ENCODE results near the gene DMBT1.

Gene DMBT1

GRCh38 chr10:122530177-122530576 lies 30.4 kb upstream of the DMBT1 start:
- no peak for DNase-seq (ENCODE audit: extremely low spot score)
- ChIA-PET CTCF (no interaction called here), POLR2A (no interaction called here)
- TF ChIP-seq SP1 (IDR thresholded peaks at IDR 0.05) (no peak), SUZ12 (IDR thresholded peaks at IDR 0.05) (no peak), NFRKB (IDR thresholded peaks at IDR 0.05) (no peak), TARDBP (IDR thresholded peaks at IDR 0.05) (no peak), LEF1 (IDR thresholded peaks at IDR 0.05; ENCODE audit: borderline replicate concordance) (no peak)
- TF ChIP-seq, protein P1, sequence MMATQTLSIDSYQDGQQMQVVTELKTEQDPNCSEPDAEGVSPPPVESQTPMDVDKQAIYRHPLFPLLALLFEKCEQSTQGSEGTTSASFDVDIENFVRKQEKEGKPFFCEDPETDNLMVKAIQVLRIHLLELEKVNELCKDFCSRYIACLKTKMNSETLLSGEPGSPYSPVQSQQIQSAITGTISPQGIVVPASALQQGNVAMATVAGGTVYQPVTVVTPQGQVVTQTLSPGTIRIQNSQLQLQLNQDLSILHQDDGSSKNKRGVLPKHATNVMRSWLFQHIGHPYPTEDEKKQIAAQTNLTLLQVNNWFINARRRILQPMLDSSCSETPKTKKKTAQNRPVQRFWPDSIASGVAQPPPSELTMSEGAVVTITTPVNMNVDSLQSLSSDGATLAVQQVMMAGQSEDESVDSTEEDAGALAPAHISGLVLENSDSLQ (IDR thresholded peaks at IDR 0.05), result no peak

DNA sequence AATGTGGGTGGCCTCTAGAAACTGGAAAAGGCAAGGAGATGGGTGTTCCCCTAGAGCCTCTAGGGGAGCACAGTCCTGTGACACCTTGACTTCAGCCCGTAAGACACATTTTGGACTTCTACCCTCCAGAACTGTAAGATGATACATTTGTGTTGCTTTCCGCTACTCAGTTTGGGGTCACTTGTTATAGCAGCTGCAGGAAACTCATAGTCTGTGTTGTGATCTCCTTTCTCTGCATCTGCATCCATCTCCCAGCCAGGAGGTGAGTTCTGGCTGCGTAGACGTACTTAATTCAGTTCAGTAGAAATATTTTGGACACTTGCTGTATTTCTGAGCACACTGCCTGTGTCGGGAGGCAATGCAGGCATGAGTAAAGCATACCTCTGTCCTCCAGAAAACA lies 29.3 kb upstream of the DMBT1 start:
- CTCF ChIA-PET, result no interaction called here
- DNase-seq (ENCODE audit: extremely low spot score), result no peak
- TF ChIP-seq TARDBP (IDR thresholded peaks at IDR 0.05) (no peak), SP1 (IDR thresholded peaks at IDR 0.05) (no peak), L3MBTL2 (conservative IDR thresholded peaks at IDR 0.05) (no peak), FOXA1 (IDR thresholded peaks at IDR 0.05) (no peak), ARNT (IDR thresholded peaks at IDR 0.05) (no peak), LEF1 (IDR thresholded peaks at IDR 0.05; ENCODE audit: borderline replicate concordance) (no peak)
- POLR2A ChIA-PET, result no interaction called here

DNA sequence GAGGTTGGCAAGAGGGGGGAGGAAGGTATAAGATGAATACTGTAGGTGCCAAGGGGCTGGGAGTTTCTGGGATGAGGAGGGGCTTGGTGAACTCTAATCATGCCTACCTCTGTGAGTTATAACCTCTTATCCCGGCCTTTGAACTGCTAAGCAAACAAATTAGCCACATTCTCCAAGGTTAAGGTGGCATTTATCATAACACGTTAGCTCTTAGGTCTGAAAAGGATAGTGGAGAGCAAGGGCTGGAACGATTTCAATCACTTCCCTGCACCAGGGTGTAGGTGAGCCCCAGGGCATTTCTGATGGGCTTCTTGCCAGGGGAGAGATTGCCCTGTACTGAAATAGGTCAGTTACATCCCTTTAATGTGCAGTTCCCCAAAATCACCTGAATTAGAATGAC lies 28.6 kb upstream of the DMBT1 start:
- TF ChIP-seq LEF1 (IDR thresholded peaks at IDR 0.05; ENCODE audit: borderline replicate concordance) (no peak), SP1 (IDR thresholded peaks at IDR 0.05) (no peak), ZNF384 (IDR thresholded peaks at IDR 0.05) (no peak), ARNT (IDR thresholded peaks at IDR 0.05) (no peak), FOXK2 (IDR thresholded peaks at IDR 0.05) (no peak), BHLHE40 (IDR thresholded peaks at IDR 0.05; ENCODE audit: borderline replicate concordance) (no peak), SUZ12 (IDR thresholded peaks at IDR 0.05) (no peak), FOXM1 (IDR thresholded peaks at IDR 0.05; ENCODE audit: borderline replicate concordance) (no peak), CTBP1 (IDR thresholded peaks at IDR 0.05; ENCODE audit: borderline replicate concordance) (no peak), L3MBTL2 (conservative IDR thresholded peaks at IDR 0.05) (no peak), ELF4 (IDR thresholded peaks at IDR 0.05) (no peak), TARDBP (IDR thresholded peaks at IDR 0.05) (no peak), HDGF (IDR thresholded peaks at IDR 0.05; ENCODE audit: borderline replicate concordance) (no peak)
- TF ChIP-seq, protein P1 (IDR thresholded peaks at IDR 0.05), result no peak
- ChIA-PET POLR2A (no interaction called here), CTCF (no interaction called here)
- DNase-seq (ENCODE audit: extremely low spot score), result no peak

DNA sequence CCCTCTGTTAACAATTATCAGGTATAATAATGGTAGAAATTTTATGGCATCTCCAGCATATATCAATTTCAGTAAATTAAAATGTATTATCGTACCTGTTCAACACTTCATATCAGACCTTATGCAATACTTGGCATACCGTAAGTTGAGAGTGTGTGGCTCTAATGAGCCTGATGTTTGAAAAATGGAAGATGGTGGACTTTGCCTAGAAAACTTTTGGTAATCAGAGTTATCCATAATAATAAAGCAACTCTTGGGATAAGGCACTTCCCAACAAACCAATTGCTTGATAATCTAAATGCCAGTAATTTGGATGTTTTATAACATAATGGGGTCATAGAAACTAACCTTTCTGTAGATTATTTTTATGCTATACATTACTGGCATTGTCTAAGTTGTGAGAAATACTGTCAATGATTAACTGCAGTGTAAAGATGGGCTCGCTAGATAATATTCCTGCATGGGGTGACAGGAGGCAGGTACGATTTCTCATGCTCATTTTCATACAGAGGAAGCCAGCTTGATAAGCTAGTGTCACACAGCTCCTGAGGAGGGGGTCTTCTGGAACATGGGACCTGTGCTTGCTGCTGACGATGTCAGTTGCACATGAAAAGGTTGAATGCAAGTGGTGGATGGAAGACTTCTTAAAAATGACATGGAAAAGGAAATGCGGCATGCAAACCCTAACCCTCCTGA lies 27.8 kb upstream of the DMBT1 start:
- ChIA-PET POLR2A (no interaction called here), CTCF (no interaction called here)
- TF ChIP-seq SP1 (IDR thresholded peaks at IDR 0.05) (no peak), HDGF (IDR thresholded peaks at IDR 0.05; ENCODE audit: borderline replicate concordance) (no peak), FOXK2 (IDR thresholded peaks at IDR 0.05) (no peak), FOXM1 (IDR thresholded peaks at IDR 0.05; ENCODE audit: borderline replicate concordance) (no peak), LEF1 (IDR thresholded peaks at IDR 0.05; ENCODE audit: borderline replicate concordance) (no peak), TARDBP (IDR thresholded peaks at IDR 0.05) (no peak), NFRKB (IDR thresholded peaks at IDR 0.05) (no peak)
- no peak for DNase-seq (ENCODE audit: extremely low spot score)

DNA sequence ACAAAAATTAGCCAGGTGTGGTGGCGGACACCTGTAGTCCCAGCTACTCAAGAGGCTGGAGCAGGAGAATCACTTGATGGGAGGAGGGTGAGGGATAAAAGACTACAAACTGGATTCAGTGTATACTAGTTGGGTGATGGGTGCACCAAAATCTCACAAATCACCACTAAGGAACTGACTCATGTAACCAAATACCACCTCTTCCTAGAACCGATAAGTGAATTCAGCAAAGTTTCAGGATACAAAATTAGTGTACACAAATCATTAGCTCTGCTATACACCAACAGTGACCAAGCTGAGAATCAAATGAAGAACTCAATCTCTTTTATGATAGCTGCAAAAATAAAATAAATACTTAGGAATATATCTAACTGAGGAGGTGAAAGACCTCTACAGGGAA lies 23.0 kb upstream of the DMBT1 start:
- ChIA-PET CTCF (no interaction called here), POLR2A (no interaction called here)

DNA sequence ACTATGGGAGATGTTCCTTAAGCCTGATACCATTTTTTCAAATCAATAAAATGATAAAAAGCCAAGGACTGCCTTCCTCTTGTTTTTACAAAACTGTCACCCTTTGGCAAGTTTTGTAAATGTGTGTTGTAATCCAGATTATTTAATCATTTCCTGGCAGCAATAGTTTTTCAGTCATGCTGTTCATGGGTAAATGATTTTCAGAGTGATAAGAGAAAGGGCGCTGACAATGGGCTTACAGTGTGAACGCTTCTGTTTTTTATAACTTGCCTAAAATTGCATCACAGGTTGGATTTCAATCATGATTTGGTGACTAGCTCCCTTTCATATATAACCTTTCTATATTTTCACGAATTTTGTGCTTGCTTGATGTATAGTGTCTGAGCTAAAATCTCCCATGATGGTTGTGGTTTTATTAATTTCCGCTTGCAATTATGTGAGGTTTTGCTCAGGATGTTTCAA lies 19.0 kb upstream of the DMBT1 start:
- ChIA-PET POLR2A (no interaction called here), CTCF (no interaction called here)
- DNase-seq (ENCODE audit: extremely low spot score), result no peak

More for the DNA sequence above, 23.0 kb upstream of the DMBT1 start:
- no peak for DNase-seq (ENCODE audit: extremely low spot score)
- no peak for TF ChIP-seq TARDBP (IDR thresholded peaks at IDR 0.05)
- TF ChIP-seq, protein P1 (IDR thresholded peaks at IDR 0.05), result no peak
- no peak for TF ChIP-seq CTBP1 (IDR thresholded peaks at IDR 0.05; ENCODE audit: borderline replicate concordance)
- TF ChIP-seq SUZ12 (IDR thresholded peaks at IDR 0.05), result no peak
- TF ChIP-seq ELF4 (IDR thresholded peaks at IDR 0.05), result no peak
- no peak for TF ChIP-seq LEF1 (IDR thresholded peaks at IDR 0.05; ENCODE audit: borderline replicate concordance)
- TF ChIP-seq ARNT (IDR thresholded peaks at IDR 0.05), result no peak
- TF ChIP-seq NFRKB (IDR thresholded peaks at IDR 0.05), result no peak
- TF ChIP-seq FOXK2 (IDR thresholded peaks at IDR 0.05), result no peak
- TF ChIP-seq BHLHE40 (IDR thresholded peaks at IDR 0.05; ENCODE audit: borderline replicate concordance), result no peak
- TF ChIP-seq ZNF384 (IDR thresholded peaks at IDR 0.05), result no peak
- no peak for TF ChIP-seq FOXM1 (IDR thresholded peaks at IDR 0.05; ENCODE audit: borderline replicate concordance)
- TF ChIP-seq FOXA1 (IDR thresholded peaks at IDR 0.05), result no peak
- no peak for TF ChIP-seq SP1 (IDR thresholded peaks at IDR 0.05)
- TF ChIP-seq HDGF (IDR thresholded peaks at IDR 0.05; ENCODE audit: borderline replicate concordance), result no peak

More for the DNA sequence above, 19.0 kb upstream of the DMBT1 start:
- TF ChIP-seq BHLHE40 (IDR thresholded peaks at IDR 0.05; ENCODE audit: borderline replicate concordance) (no peak), ELF4 (IDR thresholded peaks at IDR 0.05) (no peak), NFRKB (IDR thresholded peaks at IDR 0.05) (no peak), FOXA1 (IDR thresholded peaks at IDR 0.05) (no peak), TARDBP (IDR thresholded peaks at IDR 0.05) (no peak), FOXK2 (IDR thresholded peaks at IDR 0.05) (no peak), L3MBTL2 (conservative IDR thresholded peaks at IDR 0.05) (no peak)
- TF ChIP-seq, protein P1 (IDR thresholded peaks at IDR 0.05), result no peak

All from HEK293T (cell line).